ENCODE measurements around the gene PTGS1.
"Not testable (repeated sequence)": the region's sequence is repeated elsewhere in the genome, so short reads cannot be mapped to it uniquely, and the experiment has no call there.

PTGS1 gene

GRCh38 chr9:122402403-122402871 lies 31.6 kb downstream of the PTGS1 start (continued):
- TF ChIP-seq HIC1 (tag by site-specific recombination; IDR thresholded peaks at IDR 0.05) (peak; percentile 94), ZNF692 (tag by site-specific recombination; IDR thresholded peaks at IDR 0.05) (peak; percentile 72; the same call in 1 of the 2 replicates), ZNF175 (tag by site-specific recombination; IDR thresholded peaks at IDR 0.05) (no peak), ZNF335 (tag by site-specific recombination; conservative IDR thresholded peaks at IDR 0.05) (peak; percentile 44), MYNN (tag by site-specific recombination; IDR thresholded peaks at IDR 0.05; ENCODE audit: borderline replicate concordance) (no peak), ZNF169 (tag by site-specific recombination; IDR thresholded peaks at IDR 0.05) (0 out of 2 replicates have a peak, but pooled peaks have one; percentile 57), ZBTB48 (tag by site-specific recombination; IDR thresholded peaks at IDR 0.05) (0 out of 2 replicates have a peak, but pooled peaks have one; percentile 41)
- TF ChIP-seq, protein P1, sequence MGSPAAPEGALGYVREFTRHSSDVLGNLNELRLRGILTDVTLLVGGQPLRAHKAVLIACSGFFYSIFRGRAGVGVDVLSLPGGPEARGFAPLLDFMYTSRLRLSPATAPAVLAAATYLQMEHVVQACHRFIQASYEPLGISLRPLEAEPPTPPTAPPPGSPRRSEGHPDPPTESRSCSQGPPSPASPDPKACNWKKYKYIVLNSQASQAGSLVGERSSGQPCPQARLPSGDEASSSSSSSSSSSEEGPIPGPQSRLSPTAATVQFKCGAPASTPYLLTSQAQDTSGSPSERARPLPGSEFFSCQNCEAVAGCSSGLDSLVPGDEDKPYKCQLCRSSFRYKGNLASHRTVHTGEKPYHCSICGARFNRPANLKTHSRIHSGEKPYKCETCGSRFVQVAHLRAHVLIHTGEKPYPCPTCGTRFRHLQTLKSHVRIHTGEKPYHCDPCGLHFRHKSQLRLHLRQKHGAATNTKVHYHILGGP (tag by site-specific recombination; IDR thresholded peaks at IDR 0.05): no peak
- TF ChIP-seq, protein P2, sequence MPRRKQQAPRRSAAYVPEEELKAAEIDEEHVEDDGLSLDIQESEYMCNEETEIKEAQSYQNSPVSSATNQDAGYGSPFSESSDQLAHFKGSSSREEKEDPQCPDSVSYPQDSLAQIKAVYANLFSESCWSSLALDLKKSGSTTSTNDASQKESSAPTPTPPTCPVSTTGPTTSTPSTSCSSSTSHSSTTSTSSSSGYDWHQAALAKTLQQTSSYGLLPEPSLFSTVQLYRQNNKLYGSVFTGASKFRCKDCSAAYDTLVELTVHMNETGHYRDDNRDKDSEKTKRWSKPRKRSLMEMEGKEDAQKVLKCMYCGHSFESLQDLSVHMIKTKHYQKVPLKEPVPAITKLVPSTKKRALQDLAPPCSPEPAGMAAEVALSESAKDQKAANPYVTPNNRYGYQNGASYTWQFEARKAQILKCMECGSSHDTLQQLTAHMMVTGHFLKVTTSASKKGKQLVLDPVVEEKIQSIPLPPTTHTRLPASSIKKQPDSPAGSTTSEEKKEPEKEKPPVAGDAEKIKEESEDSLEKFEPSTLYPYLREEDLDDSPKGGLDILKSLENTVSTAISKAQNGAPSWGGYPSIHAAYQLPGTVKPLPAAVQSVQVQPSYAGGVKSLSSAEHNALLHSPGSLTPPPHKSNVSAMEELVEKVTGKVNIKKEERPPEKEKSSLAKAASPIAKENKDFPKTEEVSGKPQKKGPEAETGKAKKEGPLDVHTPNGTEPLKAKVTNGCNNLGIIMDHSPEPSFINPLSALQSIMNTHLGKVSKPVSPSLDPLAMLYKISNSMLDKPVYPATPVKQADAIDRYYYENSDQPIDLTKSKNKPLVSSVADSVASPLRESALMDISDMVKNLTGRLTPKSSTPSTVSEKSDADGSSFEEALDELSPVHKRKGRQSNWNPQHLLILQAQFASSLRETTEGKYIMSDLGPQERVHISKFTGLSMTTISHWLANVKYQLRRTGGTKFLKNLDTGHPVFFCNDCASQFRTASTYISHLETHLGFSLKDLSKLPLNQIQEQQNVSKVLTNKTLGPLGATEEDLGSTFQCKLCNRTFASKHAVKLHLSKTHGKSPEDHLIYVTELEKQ (tag by site-specific recombination; IDR thresholded peaks at IDR 0.05; ENCODE audit: borderline replicate concordance): 0 out of 2 replicates have a peak, but pooled peaks have one; percentile 18

GRCh38 chr9:122402874-122403273 lies 32.0 kb downstream of the PTGS1 start:
- H3K4me1 ChIP-seq (ENCODE audit: control insufficient read depth, insufficient read depth, low read length): no peaks in the 10 kb centered on the region
- H3K27ac ChIP-seq (ENCODE audit: extremely low read depth, low read depth, low read length): no peak overlapping the region
- POLR2A ChIA-PET: no interaction called here
- CTCF ChIA-PET: no interaction called here
- no peak overlapping the region for H3K4me3 ChIP-seq (ENCODE audit: low read depth, low read length)
- TF ChIP-seq, protein P3, sequence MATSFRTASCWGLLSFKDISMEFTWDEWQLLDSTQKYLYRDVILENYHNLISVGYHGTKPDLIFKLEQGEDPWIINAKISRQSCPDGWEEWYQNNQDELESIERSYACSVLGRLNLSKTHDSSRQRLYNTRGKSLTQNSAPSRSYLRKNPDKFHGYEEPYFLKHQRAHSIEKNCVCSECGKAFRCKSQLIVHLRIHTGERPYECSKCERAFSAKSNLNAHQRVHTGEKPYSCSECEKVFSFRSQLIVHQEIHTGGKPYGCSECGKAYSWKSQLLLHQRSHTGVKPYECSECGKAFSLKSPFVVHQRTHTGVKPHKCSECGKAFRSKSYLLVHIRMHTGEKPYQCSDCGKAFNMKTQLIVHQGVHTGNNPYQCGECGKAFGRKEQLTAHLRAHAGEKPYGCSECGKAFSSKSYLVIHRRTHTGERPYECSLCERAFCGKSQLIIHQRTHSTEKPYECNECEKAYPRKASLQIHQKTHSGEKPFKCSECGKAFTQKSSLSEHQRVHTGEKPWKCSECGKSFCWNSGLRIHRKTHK (tag by site-specific recombination; IDR thresholded peaks at IDR 0.05): no peak
- no peak for TF ChIP-seq ZNF768 (tag by site-specific recombination; IDR thresholded peaks at IDR 0.05)
- no peaks in the 10 kb centered on the region for H3K9me3 ChIP-seq (ENCODE audit: control insufficient read depth, insufficient read depth, low read depth, low read length)
- no peaks in the 10 kb centered on the region for H3K36me3 ChIP-seq (ENCODE audit: control insufficient read depth in 2 of 2, insufficient read depth in 1 of 2, low read length in 2 of 2)

DNA sequence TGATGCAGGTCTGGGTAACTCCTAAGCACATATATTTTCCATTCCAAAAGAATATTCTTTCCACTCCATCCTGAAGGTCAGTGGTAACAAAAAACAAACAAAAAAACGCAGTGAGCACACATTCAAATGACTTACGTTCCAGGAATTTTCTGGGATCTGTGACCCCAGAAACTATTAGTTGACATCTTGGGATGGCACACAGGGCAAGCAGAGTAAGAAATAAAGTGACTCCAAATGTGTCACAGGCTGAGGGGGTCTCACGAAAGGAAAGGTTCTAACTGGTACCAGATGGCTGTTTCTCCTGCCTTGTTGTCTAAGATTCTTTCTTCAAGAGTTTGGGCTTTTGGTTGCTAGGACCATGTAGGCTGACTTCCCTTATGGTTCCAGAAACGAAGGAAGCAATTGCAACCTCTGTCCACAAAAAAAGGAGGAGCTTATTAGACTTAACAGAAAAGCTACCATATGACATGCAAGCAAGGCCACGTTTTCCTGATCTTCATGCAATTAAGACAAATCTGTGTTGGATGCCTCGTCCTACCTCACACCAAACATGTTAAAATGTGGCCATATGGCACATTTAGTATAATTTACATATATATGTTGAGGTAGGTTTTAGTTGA lies 32.7 kb downstream of the PTGS1 start:
- Histone ChIP-seq H3K27ac (ENCODE audit: extremely low read depth, low read depth, low read length) (no peak overlapping the region), H3K4me3 (ENCODE audit: low read depth, low read length) (no peak overlapping the region), H3K9me3 (ENCODE audit: control insufficient read depth, insufficient read depth, low read depth, low read length) (no peaks in the 10 kb centered on the region), H3K36me3 (ENCODE audit: control insufficient read depth in 2 of 2, insufficient read depth in 1 of 2, low read length in 2 of 2) (no peaks in the 10 kb centered on the region), H3K4me1 (ENCODE audit: control insufficient read depth, insufficient read depth, low read length) (no peaks in the 10 kb centered on the region)
- CTCF ChIA-PET: interaction anchor here (0.7 kb wide), 1 partner anchor 398 kb away, joined by 4 read pairs; no protein-coding TSS in a partner anchor
- TF ChIP-seq ZNF157 (tag by site-specific recombination; IDR thresholded peaks at IDR 0.05): no peak
- no peak for TF ChIP-seq ZNF692 (tag by site-specific recombination; IDR thresholded peaks at IDR 0.05)
- TF ChIP-seq ZNF660 (tag by site-specific recombination; IDR thresholded peaks at IDR 0.05): no peak
- no peak for TF ChIP-seq ZNF585B (tag by site-specific recombination; IDR thresholded peaks at IDR 0.05)
- POLR2A ChIA-PET: no interaction called here

- H3K27ac ChIP-seq (ENCODE audit: extremely low read depth, low read depth, low read length); H3K4me3 ChIP-seq (ENCODE audit: low read depth, low read length); POLR2A ChIA-PET; CTCF ChIA-PET; H3K4me1 ChIP-seq (ENCODE audit: control insufficient read depth, insufficient read depth, low read length); H3K36me3 ChIP-seq (ENCODE audit: control insufficient read depth in 2 of 2, insufficient read depth in 1 of 2, low read length in 2 of 2); H3K9me3 ChIP-seq (ENCODE audit: control insufficient read depth, insufficient read depth, low read depth, low read length): not testable (repeated sequence)
These were observed 34.7 kb downstream of the PTGS1 start for GRCh38 chr9:122405304-122406069.
